Peyer's patch (tissue), 4 donors: Measurements from ENCODE around the gene MOCS1. TPM values are rescaled to one million over a fixed set of nuclear protein-coding genes. Genes with fewer than 3 reads are reported as not detected.

Experiments used
- DNase-seq, 3 donors: peaks; one replicate each; pipeline ENCODE4 v3.0.0-alpha.2; 2017 to 2019
- H3K27ac ChIP-seq, 4 donors: fragments of 200-600 bp; sonication (generic); one replicate each; pipeline ENCODE4 v1.5.1; 2016 to 2019
- H3K27me3 ChIP-seq, 2 donors: fragments of 200-600 bp; sonication (generic); one replicate each; pipeline ENCODE4 v1.5.1; 2019
- H3K36me3 ChIP-seq, 3 donors: fragments of 200-600 bp; sonication (generic); one replicate each; pipeline ENCODE4 v1.5.1; 2016 to 2019
- H3K4me1 ChIP-seq, 4 donors: fragments of 200-600 bp; sonication (generic); one replicate each; pipeline ENCODE4 v1.5.1; 2016 to 2019
- H3K4me3 ChIP-seq, 4 donors: fragments of 200-600 bp; sonication (generic); 1 replicate in 3 of 4; 2 replicates in 1 of 4; pipeline ENCODE4 v1.5.1; 2016 to 2019; ENCODE audit warnings: mild to moderate bottlenecking in 1 of 4
- H3K9me3 ChIP-seq, 4 donors: fragments of 200-600 bp; sonication (generic); one replicate each; pipeline ENCODE4 v1.5.1; 2016 to 2019; ENCODE audit warnings: mild to moderate bottlenecking in 1 of 4
- CTCF ChIP-seq, 6 experiments: fragments of 450-650 bp in 4 of 6; fragments of 200-600 bp in 2 of 6; sonication (generic) in 1 of 6; IDR thresholded peaks; one replicate each; pipeline ENCODE4 v1.5.1; 2017 to 2019; ENCODE audit warnings: antibody characterized with exemption in 6 of 6, mild to moderate bottlenecking in 3 of 6, moderate library complexity in 1 of 6
- POLR2A ChIP-seq, 2 donors: fragments of 450-650 bp; IDR thresholded peaks; one replicate each; pipeline ENCODE4 v1.5.1; 2017; ENCODE audit warnings: antibody characterized with exemption in 2 of 2, mild to moderate bottlenecking in 2 of 2, moderate library complexity in 2 of 2
- total RNA-seq, 4 donors: library from RNA; depleted of rRNA; stranded (reverse); fragments of >200 nt; gene quantifications; one replicate each; pipeline ENCODE4 v1.1.0, GENCODE V29; 2016

Gene MOCS1
- total RNA-seq, 4 donors from 2014 or later, result 32.2 to 62.0 (median 53.6) TPM

DNA sequence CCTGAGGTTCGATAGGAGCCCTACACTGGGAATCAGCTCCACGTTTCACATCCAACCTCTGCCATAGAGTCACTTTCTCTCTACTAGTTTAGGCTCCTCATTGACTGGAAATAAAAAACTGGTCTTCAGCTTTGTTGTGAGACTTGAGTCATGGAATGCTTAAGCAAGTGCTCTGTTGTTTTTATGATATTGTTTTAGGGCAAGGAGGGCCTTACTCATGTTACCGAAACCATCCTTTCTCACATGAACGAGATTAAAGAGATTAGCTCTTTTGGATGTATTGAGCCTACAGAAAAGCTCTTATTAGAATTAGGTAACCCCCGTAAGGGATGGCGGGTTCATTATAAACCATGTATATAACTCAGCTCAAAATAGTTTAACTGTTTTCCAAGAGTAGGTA is 6.9 kb upstream of the MOCS1 start:
- peaks cover 0 to 8% (median 2%) of the 10 kb centered on the region in 4 donors for H3K4me1 ChIP-seq
- H3K36me3 ChIP-seq, result no peaks in the 10 kb centered on the region
- no peak overlapping the region for H3K4me3 ChIP-seq
- H3K9me3 ChIP-seq, result no peaks in the 10 kb centered on the region
- no peaks in the 10 kb centered on the region for H3K27me3 ChIP-seq
- TF ChIP-seq POLR2A (IDR thresholded peaks at IDR 0.05) (no peak), CTCF (IDR thresholded peaks at IDR 0.05) (no peak)
- no peak overlapping the region for H3K27ac ChIP-seq
- DNase-seq, result no peak

DNA sequence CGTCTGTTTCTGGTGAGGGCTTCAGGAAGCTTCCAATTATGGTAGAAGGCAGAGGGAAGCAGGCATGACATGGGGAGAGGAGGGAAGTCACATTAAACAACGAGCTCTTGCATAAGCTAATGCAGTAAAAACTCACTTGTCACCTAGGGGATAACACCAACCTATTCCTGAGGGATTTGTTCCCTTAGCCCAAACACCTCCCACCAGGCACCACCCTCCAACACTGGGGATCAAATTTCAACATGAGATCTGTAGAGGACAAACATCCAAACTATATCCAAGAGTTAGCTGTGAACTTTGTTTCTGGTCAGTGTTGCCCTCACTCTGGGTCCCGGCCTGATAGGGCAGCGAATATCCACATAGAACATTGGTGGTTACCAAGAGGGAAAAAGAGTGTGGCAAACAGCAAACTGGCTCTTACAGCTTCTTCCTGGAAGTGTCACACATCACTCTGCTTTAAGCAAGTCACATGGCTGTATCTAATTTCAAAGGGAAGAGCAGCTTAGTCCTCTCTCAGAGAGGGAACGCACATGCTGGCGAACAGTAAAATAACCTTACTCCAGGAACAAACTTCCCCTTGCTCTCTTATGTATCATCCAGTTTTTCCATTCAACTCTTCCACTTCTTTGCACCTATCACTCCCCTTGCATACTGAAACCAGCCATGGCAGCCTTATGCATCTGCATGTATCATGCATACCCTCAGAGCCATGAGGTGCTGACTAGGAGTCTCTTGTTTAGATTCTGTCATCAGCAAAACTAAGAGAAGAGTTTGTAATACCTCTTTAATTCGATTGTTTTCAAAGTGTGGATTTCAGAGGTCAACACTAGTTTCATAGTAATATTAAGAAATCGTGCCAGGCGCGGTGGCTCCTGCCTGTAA is 4.8 kb upstream of the MOCS1 start:
- Histone ChIP-seq H3K27ac (no peak overlapping the region), H3K27me3 (no peaks in the 10 kb centered on the region), H3K9me3 (no peaks in the 10 kb centered on the region), H3K36me3 (no peaks in the 10 kb centered on the region), H3K4me1 (peaks cover 0 to 8% (median 0%) of the 10 kb centered on the region in 4 donors), H3K4me3 (no peak overlapping the region)
- TF ChIP-seq CTCF (IDR thresholded peaks at IDR 0.05) (no peak), POLR2A (IDR thresholded peaks at IDR 0.05) (no peak)
- DNase-seq, result no peak

DNA sequence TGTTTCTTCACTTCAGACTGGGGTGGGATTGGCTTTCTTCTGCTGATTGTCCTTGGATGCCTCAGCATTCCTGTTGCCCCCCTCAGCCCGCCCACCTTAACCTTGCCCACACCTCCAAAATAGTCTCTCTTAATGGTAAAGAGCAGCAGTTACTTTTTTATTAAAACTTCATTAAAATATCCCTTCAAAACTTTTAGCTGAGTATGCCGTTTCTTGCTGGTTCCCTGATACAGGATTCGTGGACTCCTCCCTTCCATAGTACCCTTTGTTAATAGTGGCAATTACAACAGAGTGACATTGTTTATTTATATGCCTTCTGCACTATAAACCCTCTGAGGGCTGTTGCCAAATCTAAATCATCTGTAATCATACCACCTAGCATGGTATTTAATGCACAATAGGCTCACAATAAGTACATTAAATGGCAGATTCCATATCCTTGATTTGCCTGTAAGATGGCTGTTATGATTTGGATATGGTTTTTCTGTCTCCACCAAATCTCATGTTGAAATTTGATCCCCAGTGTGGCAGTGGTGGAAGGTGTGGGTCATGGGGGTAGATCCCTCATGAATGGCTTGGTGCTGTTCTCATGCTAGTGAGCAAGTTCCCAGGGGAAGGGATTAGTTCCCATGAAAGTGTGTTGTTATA is 3.5 kb upstream of the MOCS1 start:
- H3K27ac ChIP-seq, result peak overlapping the region in 1 of 4 donors; percentile 21
- H3K4me1 ChIP-seq, result peaks cover 0 to 5% (median 0%) of the 10 kb centered on the region in 4 donors
- H3K36me3 ChIP-seq, result no peaks in the 10 kb centered on the region
- no peaks in the 10 kb centered on the region for H3K9me3 ChIP-seq
- no peak for DNase-seq
- H3K4me3 ChIP-seq, result no peak overlapping the region
- H3K27me3 ChIP-seq, result no peaks in the 10 kb centered on the region
- no peak for TF ChIP-seq CTCF (IDR thresholded peaks at IDR 0.05)

GRCh38 chr6:39936857-39937256 is 2.6 kb upstream of the MOCS1 start:
- no peak for TF ChIP-seq CTCF (IDR thresholded peaks at IDR 0.05)
- TF ChIP-seq POLR2A (IDR thresholded peaks at IDR 0.05), result no peak
- Histone ChIP-seq H3K4me3 (no peak overlapping the region), H3K36me3 (no peaks in the 10 kb centered on the region), H3K4me1 (peaks cover 0 to 11% (median 0%) of the 10 kb centered on the region in 4 donors), H3K9me3 (no peaks in the 10 kb centered on the region), H3K27ac (no peak overlapping the region), H3K27me3 (no peaks in the 10 kb centered on the region)
- DNase-seq, result no peak

DNA sequence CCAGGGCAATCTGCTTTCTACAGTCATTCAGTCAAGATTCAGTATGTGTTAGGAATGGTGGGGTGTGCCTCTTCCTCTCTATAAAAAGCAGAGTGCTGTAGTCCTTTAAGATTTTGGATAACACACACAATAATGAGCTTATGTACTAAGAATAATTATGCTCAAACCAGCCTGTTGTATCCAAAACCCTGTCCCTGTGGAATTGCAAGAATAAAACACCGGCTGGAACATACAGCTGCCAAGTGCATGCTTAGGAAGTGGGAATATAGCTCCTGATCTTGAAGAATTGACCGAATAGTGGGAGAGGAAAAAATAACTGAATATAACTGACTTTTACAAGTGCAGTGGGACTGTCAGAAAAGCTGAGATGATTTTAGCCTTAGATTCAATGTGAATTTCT is 979 bp upstream of the MOCS1 start:
- peaks cover 0 to 11% (median 0%) of the 10 kb centered on the region in 4 donors for H3K4me1 ChIP-seq

More for the DNA sequence above, 979 bp upstream of the MOCS1 start:
- no peaks in the 10 kb centered on the region for H3K9me3 ChIP-seq
- no peaks in the 10 kb centered on the region for H3K27me3 ChIP-seq
- no peak for TF ChIP-seq POLR2A (IDR thresholded peaks at IDR 0.05)
- TF ChIP-seq CTCF (IDR thresholded peaks at IDR 0.05), result no peak
- no peak for DNase-seq
- no peak overlapping the region for H3K4me3 ChIP-seq
- no peaks in the 10 kb centered on the region for H3K36me3 ChIP-seq
- no peak overlapping the region for H3K27ac ChIP-seq
